ENCODE measurements around the gene DDX41.

GRCh38 chr5:177538876-177539275 lies 22.1 kb upstream of the DDX41 start:
- TF ChIP-seq CTCF (IDR thresholded peaks at IDR 0.05 in 2 of 3, conservative IDR thresholded peaks at IDR 0.05 in 1 of 3; ENCODE audit: control insufficient read depth in 2 of 3, extremely low read depth in 1 of 3, insufficient read depth in 1 of 3, low read depth in 3 of 3, low read length in 3 of 3): no peak
- no peak for TF ChIP-seq YY1 (IDR thresholded peaks at IDR 0.05; ENCODE audit: low read depth, low read length)
- no peak for TF ChIP-seq KAT2A (conservative IDR thresholded peaks at IDR 0.05; ENCODE audit: control insufficient read depth, low read depth, low read length)
- TF ChIP-seq ZBTB33 (IDR thresholded peaks at IDR 0.05): no peak
- TF ChIP-seq SRF (IDR thresholded peaks at IDR 0.05; ENCODE audit: low read depth in 2 of 2, low read length in 2 of 2): no peak
- TF ChIP-seq SUZ12 (IDR thresholded peaks at IDR 0.05; ENCODE audit: unreplicated experiment): no peak
- TF ChIP-seq POLR2AphosphoS5 (IDR thresholded peaks at IDR 0.05; ENCODE audit: low read length): no peak
- TF ChIP-seq CREB1 (IDR thresholded peaks at IDR 0.05; ENCODE audit: low read depth): no peak
- TF ChIP-seq PRDM15 (CRISPR knock-in tag; IDR thresholded peaks at IDR 0.05): no peak
- no peak for TF ChIP-seq IKZF1 (conservative IDR thresholded peaks at IDR 0.05)
- TF ChIP-seq MTA3 (IDR thresholded peaks at IDR 0.05; ENCODE audit: borderline replicate concordance, low read length): no peak
- TF ChIP-seq USF2 (IDR thresholded peaks at IDR 0.05; ENCODE audit: borderline replicate concordance, low read depth, low read length): no peak
- TF ChIP-seq TARDBP (IDR thresholded peaks at IDR 0.05; ENCODE audit: borderline replicate concordance): no peak
- no peak for TF ChIP-seq BCLAF1 (IDR thresholded peaks at IDR 0.05)

Measured in GM12878 (cell line).